ENCODE data around the gene CIDEA. TPM values are rescaled to one million over a fixed set of nuclear protein-coding genes. Genes with fewer than 3 reads are reported as not detected.

The CIDEA gene
- total and polyA plus RNA-seq, 2 donors (not counting 1 experiment from before 2014, with no cell fraction given) = 0.12 to 1.7 TPM

GRCh38 chr18:12253027-12253426 is 1.1 kb upstream of the CIDEA start:
- Histone ChIP-seq H3K36me3 (ENCODE audit: control insufficient read depth, insufficient read depth, low read length) (no peaks in the 10 kb centered on the region), H2AFZ (ENCODE audit: low read length) (no peak overlapping the region), H3K9ac (ENCODE audit: insufficient read depth, low read length) (no peak overlapping the region), H3K4me1 (ENCODE audit: control insufficient read depth, extremely low read depth, insufficient read depth, low read length) (peaks cover 19% of the 10 kb centered on the region), H3K27me3 (ENCODE audit: control insufficient read depth, insufficient read depth, low read length) (peaks cover 25% of the 10 kb centered on the region), H3K4me3 (replicated peaks in 1 of 4; ENCODE audit: control extremely low read depth in 1 of 4, insufficient read depth in 1 of 4, low read depth in 3 of 4, low read length in 4 of 4) (no peak overlapping the region), H4K20me1 (ENCODE audit: control insufficient read depth, extremely low read depth, insufficient read depth, low read length) (no peaks in the 10 kb centered on the region), H3K79me2 (ENCODE audit: control insufficient read depth, insufficient read depth, low read length) (no peaks in the 10 kb centered on the region), H3K4me2 (ENCODE audit: extremely low read depth, insufficient read depth, low read length) (no peak overlapping the region), H3K27ac (ENCODE audit: insufficient read depth, low read length) (no peak overlapping the region), H3K9me3 (ENCODE audit: control insufficient read depth, insufficient read depth, low read depth, low read length) (no peaks in the 10 kb centered on the region)
- no peak for TF ChIP-seq CTCF (conservative IDR thresholded peaks at IDR 0.05 in 1 of 2, IDR thresholded peaks at IDR 0.05 in 1 of 2; ENCODE audit: low read depth in 1 of 2, low read length in 2 of 2)
- no peak for TF ChIP-seq EZH2 (IDR thresholded peaks at IDR 0.05; ENCODE audit: low read length, missing control alignments)
- no peak for DNase-seq (ENCODE audit: low read depth in 2 of 2)

- H3K4me2 ChIP-seq (ENCODE audit: extremely low read depth, insufficient read depth, low read length) = peak overlapping the region; percentile 78
- no peaks in the 10 kb centered on the region for H4K20me1 ChIP-seq (ENCODE audit: control insufficient read depth, extremely low read depth, insufficient read depth, low read length)
- no peak overlapping the region for H2AFZ ChIP-seq (ENCODE audit: low read length)
- no peak for TF ChIP-seq CTCF (conservative IDR thresholded peaks at IDR 0.05 in 1 of 2, IDR thresholded peaks at IDR 0.05 in 1 of 2; ENCODE audit: low read depth in 1 of 2, low read length in 2 of 2)
- peak; percentile 16 for TF ChIP-seq EZH2 (IDR thresholded peaks at IDR 0.05; ENCODE audit: low read length, missing control alignments)
- H3K9me3 ChIP-seq (ENCODE audit: control insufficient read depth, insufficient read depth, low read depth, low read length) = no peaks in the 10 kb centered on the region
- H3K36me3 ChIP-seq (ENCODE audit: control insufficient read depth, insufficient read depth, low read length) = no peaks in the 10 kb centered on the region
- no peak overlapping the region for H3K9ac ChIP-seq (ENCODE audit: insufficient read depth, low read length)
- peaks cover 19% of the 10 kb centered on the region for H3K4me1 ChIP-seq (ENCODE audit: control insufficient read depth, extremely low read depth, insufficient read depth, low read length)
- no peak overlapping the region for H3K27ac ChIP-seq (ENCODE audit: insufficient read depth, low read length)
- peak overlapping the region in 2 of 4 experiments; percentile 6 to 41 for H3K4me3 ChIP-seq (replicated peaks in 1 of 4; ENCODE audit: control extremely low read depth in 1 of 4, insufficient read depth in 1 of 4, low read depth in 3 of 4, low read length in 4 of 4)
- peaks cover 25% of the 10 kb centered on the region for H3K27me3 ChIP-seq (ENCODE audit: control insufficient read depth, insufficient read depth, low read length)
- no peak for DNase-seq (ENCODE audit: low read depth in 2 of 2)
- no peaks in the 10 kb centered on the region for H3K79me2 ChIP-seq (ENCODE audit: control insufficient read depth, insufficient read depth, low read length)
These were observed 462 bp upstream of the CIDEA start for GRCh38 chr18:12253663-12254135.

- Histone ChIP-seq H3K9ac (ENCODE audit: insufficient read depth, low read length) (no peak overlapping the region), H4K20me1 (ENCODE audit: control insufficient read depth, extremely low read depth, insufficient read depth, low read length) (no peaks in the 10 kb centered on the region), H3K27me3 (ENCODE audit: control insufficient read depth, insufficient read depth, low read length) (peaks cover 25% of the 10 kb centered on the region), H3K4me2 (ENCODE audit: extremely low read depth, insufficient read depth, low read length) (no peak overlapping the region), H3K4me3 (replicated peaks in 1 of 4; ENCODE audit: control extremely low read depth in 1 of 4, insufficient read depth in 1 of 4, low read depth in 3 of 4, low read length in 4 of 4) (no peak overlapping the region), H3K36me3 (ENCODE audit: control insufficient read depth, insufficient read depth, low read length) (no peaks in the 10 kb centered on the region), H2AFZ (ENCODE audit: low read length) (no peak overlapping the region), H3K27ac (ENCODE audit: insufficient read depth, low read length) (no peak overlapping the region), H3K9me3 (ENCODE audit: control insufficient read depth, insufficient read depth, low read depth, low read length) (no peaks in the 10 kb centered on the region), H3K4me1 (ENCODE audit: control insufficient read depth, extremely low read depth, insufficient read depth, low read length) (peaks cover 19% of the 10 kb centered on the region), H3K79me2 (ENCODE audit: control insufficient read depth, insufficient read depth, low read length) (no peaks in the 10 kb centered on the region)
- TF ChIP-seq CTCF (conservative IDR thresholded peaks at IDR 0.05 in 1 of 2, IDR thresholded peaks at IDR 0.05 in 1 of 2; ENCODE audit: low read depth in 1 of 2, low read length in 2 of 2) (no peak), EZH2 (IDR thresholded peaks at IDR 0.05; ENCODE audit: low read length, missing control alignments) (no peak)
- no peak for DNase-seq (ENCODE audit: low read depth in 2 of 2)
These were observed 805 bp downstream of the CIDEA start for GRCh38 chr18:12254820-12255511.
